HG03135 (cell line): ENCODE data around the gene GRM1.

Experiments
- ATAC-seq: cut with Tn5 transposase; IDR thresholded peaks from one replicate; pipeline ENCODE4 v1.9.1; 2021; ENCODE audit warnings: mild to moderate bottlenecking, moderate library complexity; ENCODE audit not compliant: unreplicated experiment

GRM1 gene

GRCh38 chr6:146028851-146029572 is at the start of gene GRM1:
GRM1 (plus strand) TSS chr6:146029062; CDS start chr6:146029518, 456 bp downstream.
- no peak for ATAC-seq

DNA sequence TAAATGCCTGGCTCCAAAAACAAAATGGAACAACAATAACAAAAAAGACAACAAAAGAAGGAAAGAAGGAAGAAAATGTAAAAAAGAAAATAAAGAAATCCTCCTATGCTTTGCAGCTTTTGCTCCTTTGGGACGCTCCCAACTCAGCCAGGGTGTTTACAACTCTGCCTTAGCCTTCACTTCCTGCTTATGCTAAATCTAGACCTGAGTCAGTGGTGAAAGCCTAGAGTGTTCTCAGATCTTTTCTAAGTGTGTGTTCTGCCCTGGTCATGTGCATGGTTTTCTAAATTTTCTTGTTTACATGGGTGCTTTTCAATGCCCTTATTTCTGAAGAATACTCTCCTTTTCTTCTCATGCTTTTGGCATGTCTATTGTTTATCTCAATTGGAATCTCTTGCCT is 19.5 kb upstream of the GRM1 start:
- no peak for ATAC-seq

DNA sequence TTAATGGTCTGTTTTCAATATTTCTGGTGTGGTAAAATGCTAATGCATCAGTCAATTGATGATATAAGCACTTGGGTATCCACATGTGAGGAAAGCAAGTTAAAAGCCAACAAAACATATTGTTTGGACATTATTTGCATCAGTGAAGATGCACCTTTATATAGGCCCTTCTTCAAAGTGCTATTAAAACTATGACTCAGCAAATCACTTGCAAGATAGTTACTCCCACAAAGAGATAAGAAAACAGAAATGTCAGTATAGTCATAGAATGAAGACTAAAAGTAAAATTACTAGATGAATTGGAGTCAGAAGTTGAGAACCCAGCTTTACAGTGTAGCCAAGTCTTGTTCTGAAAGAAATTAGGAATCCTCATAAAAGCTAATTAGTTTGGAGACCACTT is 14.6 kb upstream of the GRM1 start:
- ATAC-seq: no peak

- no peak for ATAC-seq
These were observed 11.2 kb upstream of the GRM1 start for GRCh38 chr6:146017672-146018071.

DNA sequence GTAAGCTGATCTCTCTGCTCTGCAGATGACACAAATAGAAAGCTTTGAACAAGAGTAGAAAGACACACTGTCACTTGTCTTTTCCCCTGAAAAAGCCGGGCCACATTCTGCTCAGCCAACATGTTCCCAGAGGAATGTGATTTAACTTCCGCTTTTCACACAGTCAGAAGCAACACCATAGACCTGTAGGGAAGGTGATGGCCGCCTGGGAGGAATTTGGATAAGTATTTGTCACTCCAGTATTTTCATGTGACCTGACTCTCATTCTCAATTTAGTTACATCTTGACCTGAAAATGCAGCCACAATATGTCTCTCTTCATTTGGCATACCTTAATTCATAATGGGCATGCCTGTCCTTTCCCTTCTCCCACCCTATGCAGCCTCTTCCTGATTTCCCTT is 2.0 kb upstream of the GRM1 start:
- no peak for ATAC-seq

DNA sequence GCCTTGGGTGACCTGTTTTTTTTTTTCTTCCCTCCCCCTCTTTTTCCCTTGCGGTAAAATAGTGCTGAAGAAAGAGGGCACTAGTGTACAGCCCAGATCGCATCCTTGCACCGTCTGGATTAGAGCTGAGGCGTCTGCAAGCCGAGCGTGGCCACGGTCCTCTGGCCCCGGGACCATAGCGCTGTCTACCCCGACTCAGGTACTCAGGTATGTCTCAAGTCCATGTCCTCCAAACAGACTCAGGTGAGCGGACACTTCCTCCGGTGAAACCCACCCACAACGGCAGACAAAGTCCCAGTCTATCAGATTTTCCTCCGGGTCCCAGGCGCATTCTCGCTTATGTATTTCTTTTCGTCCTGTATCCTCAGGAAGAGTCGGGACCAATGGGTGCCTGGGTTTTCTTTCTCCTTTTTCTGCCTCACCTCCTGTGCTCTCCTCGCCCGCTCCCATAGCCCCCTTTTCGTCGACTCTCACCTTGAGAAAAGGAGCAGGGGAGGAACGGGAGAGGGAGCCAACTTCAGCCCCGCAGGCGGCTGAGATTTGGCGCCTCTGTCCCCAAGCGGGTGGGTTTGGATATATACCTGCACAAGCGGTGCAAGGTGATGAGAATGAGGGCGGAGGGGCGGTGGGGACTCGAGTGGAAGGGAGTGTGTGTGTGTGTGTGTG is 1.1 kb upstream of the GRM1 start:
- ATAC-seq: no peak

- peak; percentile 74 for ATAC-seq
These were observed 538 bp upstream of the GRM1 start for GRCh38 chr6:146028252-146028795.

DNA sequence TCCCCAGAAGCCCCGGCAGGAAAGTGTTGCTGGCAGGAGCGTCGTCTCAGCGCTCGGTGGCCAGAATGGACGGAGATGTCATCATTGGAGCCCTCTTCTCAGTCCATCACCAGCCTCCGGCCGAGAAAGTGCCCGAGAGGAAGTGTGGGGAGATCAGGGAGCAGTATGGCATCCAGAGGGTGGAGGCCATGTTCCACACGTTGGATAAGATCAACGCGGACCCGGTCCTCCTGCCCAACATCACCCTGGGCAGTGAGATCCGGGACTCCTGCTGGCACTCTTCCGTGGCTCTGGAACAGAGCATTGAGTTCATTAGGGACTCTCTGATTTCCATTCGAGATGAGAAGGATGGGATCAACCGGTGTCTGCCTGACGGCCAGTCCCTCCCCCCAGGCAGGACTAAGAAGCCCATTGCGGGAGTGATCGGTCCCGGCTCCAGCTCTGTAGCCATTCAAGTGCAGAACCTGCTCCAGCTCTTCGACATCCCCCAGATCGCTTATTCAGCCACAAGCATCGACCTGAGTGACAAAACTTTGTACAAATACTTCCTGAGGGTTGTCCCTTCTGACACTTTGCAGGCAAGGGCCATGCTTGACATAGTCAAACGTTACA is 817 bp downstream of the GRM1 start:
- ATAC-seq: no peak

- ATAC-seq: no peak
These were observed 3.5 kb downstream of the GRM1 start for GRCh38 chr6:146032387-146032786.

DNA sequence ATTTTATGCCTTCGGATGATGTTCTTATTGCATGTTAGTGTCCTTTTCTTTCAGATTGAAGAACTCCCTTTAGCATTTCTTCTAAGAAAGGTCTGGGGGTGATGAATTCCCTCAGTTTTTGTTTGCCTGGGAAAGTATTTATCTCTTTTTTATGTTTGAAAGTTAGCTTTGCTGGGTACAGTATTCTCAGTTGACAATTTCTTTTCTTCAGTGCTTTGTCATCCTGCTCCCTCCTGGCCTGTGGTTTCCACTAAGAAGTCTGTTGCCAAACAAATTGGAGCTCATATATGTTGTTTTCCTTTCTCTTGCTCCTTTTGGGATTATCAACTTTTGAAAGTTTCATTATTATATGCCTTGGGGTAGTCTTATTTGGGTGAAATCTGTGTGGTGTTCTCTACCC is 11.5 kb downstream of the GRM1 start:
- ATAC-seq: no peak

- no peak for ATAC-seq
These were observed 12.4 kb downstream of the GRM1 start for GRCh38 chr6:146041282-146041681.

DNA sequence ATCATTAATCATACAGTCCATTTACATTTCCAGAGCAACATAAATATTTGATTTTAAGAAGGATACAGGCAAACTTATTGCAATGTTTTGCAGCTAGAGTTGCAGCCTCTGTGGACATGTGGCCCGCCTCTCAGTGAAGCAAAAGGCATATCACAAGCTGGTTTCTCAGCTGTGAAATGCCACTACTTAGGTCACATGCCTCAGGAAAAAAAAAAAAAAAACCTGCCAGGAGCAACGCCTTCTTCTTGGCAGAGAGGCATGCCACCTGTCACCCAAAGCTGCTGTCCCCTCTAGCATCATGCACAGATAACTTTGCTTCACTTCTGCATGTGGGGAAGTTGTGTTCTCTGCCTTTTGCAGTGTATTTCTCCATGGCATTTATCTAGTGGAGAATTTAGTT is 18.5 kb downstream of the GRM1 start:
- no peak for ATAC-seq

DNA sequence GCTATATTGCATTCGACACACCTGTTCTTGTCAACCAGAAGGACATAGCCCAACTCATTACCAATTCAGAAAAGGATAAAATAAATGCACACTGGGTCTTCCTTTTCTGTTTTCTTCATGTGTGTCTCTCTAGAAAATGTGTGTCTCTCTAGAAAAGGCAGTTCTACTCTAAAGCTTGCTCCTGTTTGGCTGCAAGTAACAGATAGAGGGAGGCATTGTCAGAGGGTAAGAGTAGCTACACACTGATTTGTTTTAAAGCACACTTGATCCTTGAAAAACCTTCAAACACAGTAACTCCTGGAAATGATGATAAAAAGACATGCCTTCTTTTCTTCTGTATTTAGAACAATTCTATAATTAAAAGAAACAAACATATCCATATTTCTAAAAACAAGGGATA is 21.3 kb downstream of the GRM1 start:
- ATAC-seq: no peak

- ATAC-seq: no peak
These were observed 27.6 kb downstream of the GRM1 start for GRCh38 chr6:146056506-146056905.

GRCh38 chr6:146065690-146066089 is 36.8 kb downstream of the GRM1 start:
- ATAC-seq: no peak

DNA sequence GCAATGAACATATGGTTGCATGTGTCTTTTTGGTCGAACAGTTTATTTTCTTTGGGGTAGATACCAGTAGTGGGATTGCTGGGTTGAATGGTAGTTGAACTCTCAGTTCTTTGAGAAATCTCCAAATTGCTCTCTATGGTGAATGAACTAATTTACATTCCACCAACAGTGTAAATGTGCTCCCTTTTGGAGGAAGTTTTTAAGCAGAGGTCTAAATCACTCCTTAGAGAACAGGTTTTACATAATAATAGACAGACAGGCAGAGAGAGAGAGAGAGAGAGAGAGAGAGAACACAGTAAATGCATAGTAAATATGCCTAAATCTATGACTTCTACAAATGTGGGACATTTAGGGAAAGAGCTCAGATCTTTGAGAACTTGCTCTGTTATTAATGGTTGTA is 37.6 kb downstream of the GRM1 start:
- ATAC-seq: no peak

GRCh38 chr6:146071781-146072180 is 42.9 kb downstream of the GRM1 start:
- ATAC-seq: no peak

- ATAC-seq: no peak
These were observed 49.1 kb downstream of the GRM1 start for GRCh38 chr6:146077992-146078391.

DNA sequence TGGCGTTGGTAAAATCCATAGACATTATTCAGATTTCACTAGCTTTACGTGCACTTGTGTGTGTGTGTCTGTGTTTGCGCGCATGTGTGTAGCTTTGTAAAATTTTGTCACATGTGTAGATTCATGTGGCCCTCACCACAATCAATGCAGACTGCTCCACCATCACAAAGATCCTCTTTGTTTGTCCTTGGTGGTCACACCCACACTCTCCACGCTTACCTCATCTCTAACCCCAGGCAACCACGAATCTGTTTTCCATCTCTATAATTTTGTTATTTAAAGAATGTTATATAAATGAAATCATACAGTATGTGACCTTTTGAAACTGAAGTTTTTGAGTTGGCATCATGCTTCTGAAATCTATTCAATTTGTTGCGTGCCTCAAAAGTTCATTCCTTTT is 58.5 kb downstream of the GRM1 start:
- no peak for ATAC-seq

DNA sequence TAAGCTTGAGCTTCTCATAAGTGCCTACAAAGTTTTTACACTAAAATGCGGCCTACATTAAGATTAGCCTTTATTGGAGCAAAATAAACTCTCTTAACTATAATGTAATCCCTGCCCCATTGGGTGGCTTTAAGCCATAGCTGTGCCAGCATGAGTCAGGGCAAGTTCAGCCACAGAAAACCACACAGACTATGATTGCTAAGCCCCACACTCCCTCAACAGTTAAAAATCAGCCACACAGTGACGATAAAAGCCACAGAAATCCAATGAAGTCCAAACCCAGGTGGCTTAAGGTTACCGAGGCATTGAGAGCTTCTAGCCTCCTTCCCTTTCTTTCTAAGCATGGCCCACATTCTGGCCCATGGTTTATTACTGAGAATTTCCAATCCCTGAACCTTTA is 61.6 kb downstream of the GRM1 start:
- no peak for ATAC-seq

DNA sequence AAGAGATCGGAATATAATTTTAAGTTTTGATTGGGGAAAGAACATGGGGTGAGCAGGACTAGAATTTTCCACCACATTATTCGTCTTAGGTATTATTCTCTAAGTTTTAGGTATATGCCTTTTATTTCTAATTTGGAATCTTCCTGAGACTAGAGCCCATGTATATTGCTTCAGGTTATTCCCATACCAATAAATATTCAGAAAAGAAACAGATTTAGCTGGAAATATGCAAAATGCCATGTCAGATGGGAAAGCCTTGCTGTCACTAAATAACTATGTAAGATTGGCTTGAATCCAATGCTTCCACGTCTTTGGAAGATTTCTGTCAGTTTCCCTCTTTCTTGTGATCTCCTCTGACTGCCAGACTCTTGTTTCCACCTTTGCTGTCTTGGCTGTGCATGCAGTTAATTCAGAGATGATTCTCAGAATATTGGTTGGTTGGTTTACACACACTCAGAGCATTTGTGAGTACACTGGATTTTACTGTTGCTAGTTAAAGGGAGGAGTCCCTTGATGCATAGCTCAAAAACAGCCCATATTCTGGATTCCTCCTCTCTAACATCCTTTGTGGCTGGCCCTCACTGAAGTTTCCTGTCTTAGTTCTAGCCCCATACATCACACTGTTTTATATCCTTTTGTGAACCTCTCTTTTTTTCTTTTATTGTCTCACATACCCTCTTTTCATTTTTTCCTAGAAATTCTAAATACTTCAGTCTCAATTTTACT is 64.3 kb downstream of the GRM1 start:
- no peak for ATAC-seq
